Colonic mucosa (tissue), 4 donors: ENCODE data around the gene EPN2. TPM values are rescaled to one million over a fixed set of nuclear protein-coding genes. Genes with fewer than 3 reads are reported as not detected.

Experiments
- DNase-seq: peaks from one replicate; pipeline ENCODE4 v3.0.0-alpha.2; 2020
- H3K27ac ChIP-seq: fragments of 200-600 bp; one replicate; pipeline ENCODE4 v1.8.0; 2021
- H3K27me3 ChIP-seq: fragments of 200-600 bp; one replicate; pipeline ENCODE4 v1.8.0; 2021
- H3K36me3 ChIP-seq: fragments of 200-600 bp; one replicate; pipeline ENCODE4 v1.8.0; 2021
- H3K4me1 ChIP-seq: fragments of 200-600 bp; one replicate; pipeline ENCODE4 v1.8.0; 2021; ENCODE audit warnings: mild to moderate bottlenecking
- H3K4me3 ChIP-seq: fragments of 200-600 bp; one replicate; pipeline ENCODE4 v1.8.0; 2021
- H3K9ac ChIP-seq, 2 donors: one replicate each; pipeline ENCODE4 v1.7.0; 2013; ENCODE audit warnings: control low read depth in 2 of 2, low read depth in 2 of 2, low read length in 2 of 2
- H3K9me3 ChIP-seq: fragments of 200-600 bp; one replicate; pipeline ENCODE4 v1.8.0; 2021
- CTCF ChIP-seq: fragments of 200-600 bp; IDR thresholded peaks from one replicate; pipeline ENCODE4 v1.8.0; 2022; ENCODE audit warnings: antibody characterized with exemption, mild to moderate bottlenecking
- intact Hi-C: fragments of 100-400 bp; cut with DNase I; formaldehyde crosslinking; loops from one replicate; pipeline ENCODE4 v1.14.1; 2022
- total RNA-seq, 2 donors: library from RNA; stranded (reverse); fragmentation: NEBNext Ultra II Directional in 1 of 2; extraction: Animal tissue kit (Norgen Biotek cat#: 25700) in 1 of 2; gene quantifications; one replicate each; pipeline ENCODE4 v1.2.1, GENCODE V29; 2021
- donor health status: healthy.
- donor health status: DM: no; HTN: no; CAD: no.
- donor health status: DM: no; HTN: no; CAD: no.

Gene EPN2
- total RNA-seq, 2 donors from 2014 or later: 34.7 to 36.3 TPM

GRCh38 chr17:19321481-19322128 lies 84.4 kb downstream of the EPN2 start:
- TF ChIP-seq CTCF: no peak
- Histone ChIP-seq H3K27me3 (no peaks in the 10 kb centered on the region), H3K36me3 (no peaks in the 10 kb centered on the region), H3K9ac (no peak overlapping the region), H3K4me1 (no peaks in the 10 kb centered on the region), H3K4me3 (no peak overlapping the region), H3K27ac (no peak overlapping the region), H3K9me3 (no peaks in the 10 kb centered on the region)
- intact Hi-C loops: no loop called here
- no peak for DNase-seq

GRCh38 chr17:19322129-19322505 lies 85.0 kb downstream of the EPN2 start:
- Histone ChIP-seq H3K36me3 (no peaks in the 10 kb centered on the region), H3K9me3 (no peaks in the 10 kb centered on the region), H3K9ac (no peak overlapping the region), H3K27me3 (no peaks in the 10 kb centered on the region), H3K4me1 (no peaks in the 10 kb centered on the region), H3K27ac (no peak overlapping the region), H3K4me3 (no peak overlapping the region)
- intact Hi-C loops: no loop called here
- TF ChIP-seq CTCF: no peak
- no peak for DNase-seq

- TF ChIP-seq CTCF: no peak
- intact Hi-C loops: no loop called here
- Histone ChIP-seq H3K27ac (no peak overlapping the region), H3K9me3 (no peaks in the 10 kb centered on the region), H3K36me3 (no peaks in the 10 kb centered on the region), H3K4me3 (no peak overlapping the region), H3K27me3 (no peaks in the 10 kb centered on the region), H3K4me1 (no peaks in the 10 kb centered on the region), H3K9ac (no peak overlapping the region)
- no peak for DNase-seq
Measured at GRCh38 chr17:19322861-19323260, 85.7 kb downstream of the EPN2 start.

- intact Hi-C loops: no loop called here
- Histone ChIP-seq H3K9me3 (no peaks in the 10 kb centered on the region), H3K36me3 (no peaks in the 10 kb centered on the region), H3K27me3 (no peaks in the 10 kb centered on the region), H3K4me3 (no peak overlapping the region), H3K27ac (no peak overlapping the region), H3K9ac (no peak overlapping the region), H3K4me1 (no peaks in the 10 kb centered on the region)
- no peak for TF ChIP-seq CTCF
- DNase-seq: no peak
Measured at GRCh38 chr17:19325542-19325941, 88.4 kb downstream of the EPN2 start.

- Histone ChIP-seq H3K36me3 (no peaks in the 10 kb centered on the region), H3K4me3 (no peak overlapping the region), H3K27me3 (no peaks in the 10 kb centered on the region), H3K9me3 (no peaks in the 10 kb centered on the region), H3K4me1 (no peaks in the 10 kb centered on the region), H3K27ac (no peak overlapping the region), H3K9ac (no peak overlapping the region)
- no peak for TF ChIP-seq CTCF
- no peak for DNase-seq
- intact Hi-C loops: no loop called here
Measured at GRCh38 chr17:19327031-19327783, 90.0 kb downstream of the EPN2 start.
